ENCODE measurements around the gene COQ10A.
"Not testable (repeated sequence)": the region's sequence is repeated elsewhere in the genome, so short reads cannot be mapped to it uniquely, and the experiment has no call there.

The COQ10A gene

DNA sequence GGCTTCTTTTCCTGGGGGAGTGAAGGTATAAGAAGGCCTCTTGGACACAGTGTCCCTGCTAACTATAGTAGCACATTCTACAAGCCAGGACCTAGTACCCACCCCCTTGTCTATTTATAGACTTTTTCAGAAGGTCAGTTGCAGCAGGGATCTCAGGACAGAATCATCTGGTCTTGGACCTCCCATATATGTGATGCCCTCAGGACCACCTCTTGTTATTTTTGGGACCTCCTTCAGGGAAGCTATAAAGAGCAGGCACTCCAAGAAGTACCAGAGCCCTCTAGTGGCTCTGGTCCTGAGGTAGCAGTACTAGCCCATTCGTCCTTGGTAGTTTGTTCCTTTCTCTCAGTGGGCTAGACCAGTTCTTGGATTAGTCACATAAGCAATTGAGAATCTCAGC is 4.3 kb downstream of the COQ10A start:
- H3K9me3 ChIP-seq (ENCODE audit: low read length) = no peaks in the 10 kb centered on the region
- H3K79me2 ChIP-seq (ENCODE audit: insufficient read depth, low read length) = no peaks in the 10 kb centered on the region
- peaks cover 3% of the 10 kb centered on the region; the same call in 1 of the 2 replicates for H3F3A ChIP-seq (ENCODE audit: insufficient read depth, low read length)
- TF ChIP-seq, protein P1, sequence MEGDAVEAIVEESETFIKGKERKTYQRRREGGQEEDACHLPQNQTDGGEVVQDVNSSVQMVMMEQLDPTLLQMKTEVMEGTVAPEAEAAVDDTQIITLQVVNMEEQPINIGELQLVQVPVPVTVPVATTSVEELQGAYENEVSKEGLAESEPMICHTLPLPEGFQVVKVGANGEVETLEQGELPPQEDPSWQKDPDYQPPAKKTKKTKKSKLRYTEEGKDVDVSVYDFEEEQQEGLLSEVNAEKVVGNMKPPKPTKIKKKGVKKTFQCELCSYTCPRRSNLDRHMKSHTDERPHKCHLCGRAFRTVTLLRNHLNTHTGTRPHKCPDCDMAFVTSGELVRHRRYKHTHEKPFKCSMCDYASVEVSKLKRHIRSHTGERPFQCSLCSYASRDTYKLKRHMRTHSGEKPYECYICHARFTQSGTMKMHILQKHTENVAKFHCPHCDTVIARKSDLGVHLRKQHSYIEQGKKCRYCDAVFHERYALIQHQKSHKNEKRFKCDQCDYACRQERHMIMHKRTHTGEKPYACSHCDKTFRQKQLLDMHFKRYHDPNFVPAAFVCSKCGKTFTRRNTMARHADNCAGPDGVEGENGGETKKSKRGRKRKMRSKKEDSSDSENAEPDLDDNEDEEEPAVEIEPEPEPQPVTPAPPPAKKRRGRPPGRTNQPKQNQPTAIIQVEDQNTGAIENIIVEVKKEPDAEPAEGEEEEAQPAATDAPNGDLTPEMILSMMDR (IDR thresholded peaks at IDR 0.05; ENCODE audit: low read length) = peak; percentile 57
- no peak for TF ChIP-seq EZH2 (IDR thresholded peaks at IDR 0.05; ENCODE audit: borderline replicate concordance, low read length)
- H3K36me3 ChIP-seq (ENCODE audit: insufficient read depth, low read length) = peaks cover 59% of the 10 kb centered on the region
- H3K9ac ChIP-seq (ENCODE audit: low read length) = no peak overlapping the region
- H3K27me3 ChIP-seq (ENCODE audit: insufficient read depth, low read length) = no peaks in the 10 kb centered on the region
- H3K4me2 ChIP-seq (ENCODE audit: low read length) = no peak overlapping the region
- no peak overlapping the region for H3K4me3 ChIP-seq (ENCODE audit: low read depth, low read length, poor library complexity, severe bottlenecking)
- H2AFZ ChIP-seq (ENCODE audit: low read length) = no peak overlapping the region
- H3K4me1 ChIP-seq (ENCODE audit: insufficient read depth, low read length, severe bottlenecking) = peaks cover 16% of the 10 kb centered on the region
- no peaks in the 10 kb centered on the region for H3K9me2 ChIP-seq (ENCODE audit: low read depth, low read length)
- H3K27ac ChIP-seq (ENCODE audit: low read depth, low read length, poor library complexity, severe bottlenecking) = no peak overlapping the region
- H4K20me1 ChIP-seq (ENCODE audit: insufficient read depth, low read length) = no peaks in the 10 kb centered on the region

DNA sequence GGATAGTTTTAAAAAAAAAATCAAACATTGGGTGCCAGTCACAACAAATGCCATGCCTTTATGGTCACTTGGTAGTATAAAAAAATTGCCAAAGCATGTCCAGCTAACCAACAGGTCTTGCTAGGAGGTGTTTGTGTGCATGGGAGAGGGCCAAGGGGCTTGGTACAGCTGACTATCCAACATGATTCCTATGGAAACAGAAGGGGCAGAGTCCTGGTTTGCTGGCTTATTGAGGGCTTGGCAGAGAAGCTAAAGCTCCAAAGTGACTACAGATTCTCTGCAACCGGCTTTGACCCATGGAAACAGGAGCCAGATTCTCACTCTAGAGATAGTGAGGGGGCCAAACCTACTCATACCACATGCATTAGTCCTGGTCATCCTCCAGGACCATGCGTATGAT is 5.7 kb downstream of the COQ10A start:
- H3K9me2 ChIP-seq (ENCODE audit: low read depth, low read length); H4K20me1 ChIP-seq (ENCODE audit: insufficient read depth, low read length); H3K27me3 ChIP-seq (ENCODE audit: insufficient read depth, low read length); H3K27ac ChIP-seq (ENCODE audit: low read depth, low read length, poor library complexity, severe bottlenecking); H3K4me2 ChIP-seq (ENCODE audit: low read length); H3K9me3 ChIP-seq (ENCODE audit: low read length); H2AFZ ChIP-seq (ENCODE audit: low read length); H3F3A ChIP-seq (ENCODE audit: insufficient read depth, low read length); H3K4me1 ChIP-seq (ENCODE audit: insufficient read depth, low read length, severe bottlenecking); H3K9ac ChIP-seq (ENCODE audit: low read length); H3K79me2 ChIP-seq (ENCODE audit: insufficient read depth, low read length); H3K4me3 ChIP-seq (ENCODE audit: low read depth, low read length, poor library complexity, severe bottlenecking): not testable (repeated sequence)
- peaks cover 72% of the 10 kb centered on the region for H3K36me3 ChIP-seq (ENCODE audit: insufficient read depth, low read length)

DNA sequence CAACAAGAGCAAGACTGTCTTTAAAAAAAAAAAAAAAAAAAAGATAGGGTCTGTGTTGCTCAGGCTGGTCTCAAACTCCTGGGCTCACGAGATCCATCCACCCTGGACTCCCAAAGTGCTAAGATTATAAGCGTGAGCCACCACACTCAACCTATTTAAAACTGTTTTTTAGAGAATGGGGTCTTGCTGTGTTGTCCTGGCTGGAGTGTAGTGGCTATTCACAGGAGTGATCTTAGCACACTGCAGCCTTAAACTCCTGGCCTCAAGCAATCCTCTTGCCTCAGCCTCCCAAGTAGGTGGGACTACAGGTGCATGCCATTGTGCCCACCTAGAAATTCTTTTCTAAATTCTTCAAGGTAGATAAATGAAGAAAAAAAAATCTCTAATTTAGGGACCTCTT is 7.6 kb downstream of the COQ10A start:
- Histone ChIP-seq H2AFZ (ENCODE audit: low read length) (no peak overlapping the region), H3K4me2 (ENCODE audit: low read length) (no peak overlapping the region), H3K9ac (ENCODE audit: low read length) (no peak overlapping the region), H3K27ac (ENCODE audit: low read depth, low read length, poor library complexity, severe bottlenecking) (no peak overlapping the region), H3K9me3 (ENCODE audit: low read length) (no peaks in the 10 kb centered on the region), H3K9me2 (ENCODE audit: low read depth, low read length) (no peaks in the 10 kb centered on the region), H3K27me3 (ENCODE audit: insufficient read depth, low read length) (no peaks in the 10 kb centered on the region), H3F3A (ENCODE audit: insufficient read depth, low read length) (no peaks in the 10 kb centered on the region), H3K4me3 (ENCODE audit: low read depth, low read length, poor library complexity, severe bottlenecking) (no peak overlapping the region), H3K4me1 (ENCODE audit: insufficient read depth, low read length, severe bottlenecking) (no peaks in the 10 kb centered on the region), H3K79me2 (ENCODE audit: insufficient read depth, low read length) (no peaks in the 10 kb centered on the region), H4K20me1 (ENCODE audit: insufficient read depth, low read length) (no peaks in the 10 kb centered on the region), H3K36me3 (ENCODE audit: insufficient read depth, low read length) (peaks cover 90% of the 10 kb centered on the region)
- TF ChIP-seq, protein P1 (IDR thresholded peaks at IDR 0.05; ENCODE audit: low read length) = no peak
- TF ChIP-seq EZH2 (IDR thresholded peaks at IDR 0.05; ENCODE audit: borderline replicate concordance, low read length) = no peak

DNA sequence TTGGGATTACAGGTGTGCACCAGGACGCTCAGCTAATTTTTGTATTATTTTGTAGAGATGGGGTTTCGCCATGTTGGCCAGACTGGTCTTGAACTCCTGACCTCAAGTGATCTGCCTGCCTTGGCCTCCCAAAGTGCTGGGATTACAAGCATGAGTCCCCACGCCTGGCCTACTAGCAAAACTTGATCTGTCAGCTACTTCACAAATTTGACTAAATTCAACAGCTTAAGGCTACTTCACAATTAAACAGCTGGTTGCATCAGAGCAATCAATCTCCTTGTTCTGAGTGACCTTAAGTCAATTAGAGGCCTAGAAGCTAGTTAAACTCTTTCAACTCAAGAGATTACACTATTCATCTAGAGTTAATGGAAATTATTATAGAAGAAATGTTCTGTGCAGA is 12.2 kb downstream of the COQ10A start:
- no peak overlapping the region for H3K4me3 ChIP-seq (ENCODE audit: low read depth, low read length, poor library complexity, severe bottlenecking)
- no peak overlapping the region for H2AFZ ChIP-seq (ENCODE audit: low read length)
- no peaks in the 10 kb centered on the region for H3K27me3 ChIP-seq (ENCODE audit: insufficient read depth, low read length)
- H3K9me3 ChIP-seq (ENCODE audit: low read length) = no peaks in the 10 kb centered on the region
- H3K4me1 ChIP-seq (ENCODE audit: insufficient read depth, low read length, severe bottlenecking) = no peaks in the 10 kb centered on the region
- peaks cover 93% of the 10 kb centered on the region for H3K36me3 ChIP-seq (ENCODE audit: insufficient read depth, low read length)
- H4K20me1 ChIP-seq (ENCODE audit: insufficient read depth, low read length) = no peaks in the 10 kb centered on the region
- no peak overlapping the region for H3K4me2 ChIP-seq (ENCODE audit: low read length)
- TF ChIP-seq, protein P1 (IDR thresholded peaks at IDR 0.05; ENCODE audit: low read length) = no peak
- no peak for TF ChIP-seq EZH2 (IDR thresholded peaks at IDR 0.05; ENCODE audit: borderline replicate concordance, low read length)
- H3K79me2 ChIP-seq (ENCODE audit: insufficient read depth, low read length) = no peaks in the 10 kb centered on the region
- H3F3A ChIP-seq (ENCODE audit: insufficient read depth, low read length) = no peaks in the 10 kb centered on the region
- no peak overlapping the region for H3K27ac ChIP-seq (ENCODE audit: low read depth, low read length, poor library complexity, severe bottlenecking)
- H3K9me2 ChIP-seq (ENCODE audit: low read depth, low read length) = no peaks in the 10 kb centered on the region
- H3K9ac ChIP-seq (ENCODE audit: low read length) = no peak overlapping the region

Data from OCI-LY1 (cell line).